ENCODE measurements around the gene HYAL4. TPM values are rescaled to one million over a fixed set of nuclear protein-coding genes. Genes with fewer than 3 reads are reported as not detected.

Gene HYAL4
- total and polyA plus RNA-seq, 2 donors (not counting 3 experiments of a cell fraction or from before 2014, with no cell fraction given): not detected

GRCh38 chr7:123871998-123872867, 27.3 kb downstream of the HYAL4 start:
- Histone ChIP-seq H3K27me3 (ENCODE audit: control insufficient read depth in 2 of 2, insufficient read depth in 2 of 2, low read length in 2 of 2) (no peaks in the 10 kb centered on the region), H3K9me1 (replicated peaks; ENCODE audit: control insufficient read depth, extremely low read depth, insufficient read depth, low read length) (no peaks in the 10 kb centered on the region), H3K27ac (ENCODE audit: insufficient read depth, low read depth, low read length) (no peak overlapping the region), H4K20me1 (replicated peaks; ENCODE audit: control insufficient read depth, extremely low read depth, insufficient read depth, low read length) (no peaks in the 10 kb centered on the region), H3K4me3 (replicated peaks in 1 of 3; ENCODE audit: insufficient read depth in 1 of 3, low read depth in 1 of 3, low read length in 3 of 3) (no peak overlapping the region), H3K36me3 (ENCODE audit: control insufficient read depth in 2 of 2, extremely low read depth in 1 of 2, insufficient read depth in 2 of 2, low read length in 2 of 2) (no peaks in the 10 kb centered on the region), H3K79me2 (ENCODE audit: control insufficient read depth, insufficient read depth, low read length) (no peaks in the 10 kb centered on the region), H3K9ac (replicated peaks; ENCODE audit: extremely low read depth, insufficient read depth, low read length) (no peak overlapping the region), H2AFZ (ENCODE audit: low read depth, low read length) (peak overlapping the region; percentile 59), H3K9me3 (replicated peaks; ENCODE audit: control insufficient read depth, insufficient read depth, low read length) (no peaks in the 10 kb centered on the region), H3K4me2 (ENCODE audit: insufficient read depth, low read length) (no peak overlapping the region), H3K4me1 (ENCODE audit: control insufficient read depth, extremely low read depth, insufficient read depth, low read length) (no peaks in the 10 kb centered on the region)
- BruUV-seq (replicated peaks): no TSS peak
- CTCF ChIA-PET: interaction anchor here (0.7 to 5.2 kb wide), 38 partner anchors 8 to 1779 kb away, joined by 3 to 124 read pairs (median 4); partner anchors contain the start of genes NDUFA5 and WASL
- POLR2A ChIA-PET: interaction anchor here (1.1 kb wide), 1 partner anchor 314 kb away, joined by 3 read pairs; the partner anchor contains the start of gene NDUFA5
- dilution Hi-C loops (cut with MboI; ENCODE audit: extremely low pct_ligation_motif_present, low sequenced_read_pairs): no loop called here
- TF ChIP-seq CTCF (IDR thresholded peaks at IDR 0.05; ENCODE audit: extremely low read depth in 1 of 2, insufficient read depth in 1 of 2, low read depth in 1 of 2, low read length in 2 of 2) (peak; percentile 53 to 67), MYC (IDR thresholded peaks at IDR 0.05; ENCODE audit: low read depth, low read length) (no peak)
- FAIRE-seq: peak; percentile 24
- DNase-seq (ENCODE audit: low read depth, low spot score): peak; percentile 74
- intact Hi-C loops (cut with micrococcal nuclease): loop anchor here (1.0 to 10.0 kb wide), 6 partner anchors 75 to 973 kb away; no protein-coding TSS in a partner anchor

- Histone ChIP-seq H3K79me2 (ENCODE audit: control insufficient read depth, insufficient read depth, low read length) (no peaks in the 10 kb centered on the region), H3K4me2 (ENCODE audit: insufficient read depth, low read length) (no peak overlapping the region), H3K27ac (ENCODE audit: insufficient read depth, low read depth, low read length) (no peak overlapping the region), H3K9ac (replicated peaks; ENCODE audit: extremely low read depth, insufficient read depth, low read length) (no peak overlapping the region), H3K9me1 (replicated peaks; ENCODE audit: control insufficient read depth, extremely low read depth, insufficient read depth, low read length) (no peaks in the 10 kb centered on the region), H4K20me1 (replicated peaks; ENCODE audit: control insufficient read depth, extremely low read depth, insufficient read depth, low read length) (no peaks in the 10 kb centered on the region), H3K27me3 (ENCODE audit: control insufficient read depth in 2 of 2, insufficient read depth in 2 of 2, low read length in 2 of 2) (no peaks in the 10 kb centered on the region), H3K4me3 (replicated peaks in 1 of 3; ENCODE audit: insufficient read depth in 1 of 3, low read depth in 1 of 3, low read length in 3 of 3) (no peak overlapping the region), H2AFZ (ENCODE audit: low read depth, low read length) (no peak overlapping the region), H3K9me3 (replicated peaks; ENCODE audit: control insufficient read depth, insufficient read depth, low read length) (no peaks in the 10 kb centered on the region), H3K4me1 (ENCODE audit: control insufficient read depth, extremely low read depth, insufficient read depth, low read length) (no peaks in the 10 kb centered on the region), H3K36me3 (ENCODE audit: control insufficient read depth in 2 of 2, extremely low read depth in 1 of 2, insufficient read depth in 2 of 2, low read length in 2 of 2) (no peaks in the 10 kb centered on the region)
- ChIA-PET POLR2A (no interaction called here), CTCF (interaction anchor here (1.0 to 5.2 kb wide), 23 partner anchors 8 to 1780 kb away, joined by 3 to 124 read pairs (median 7); partner anchors contain the start of gene WASL)
- intact Hi-C loops (cut with micrococcal nuclease): loop anchor here (1.0 to 10.0 kb wide), 6 partner anchors 76 to 972 kb away; no protein-coding TSS in a partner anchor
- no peak for TF ChIP-seq POLR2AphosphoS5 (IDR thresholded peaks at IDR 0.05; ENCODE audit: insufficient read depth, low read depth, low read length)
- TF ChIP-seq MYC (IDR thresholded peaks at IDR 0.05; ENCODE audit: low read depth, low read length): no peak
- no peak for TF ChIP-seq JUN (IDR thresholded peaks at IDR 0.05; ENCODE audit: borderline replicate concordance, insufficient read depth, insufficient read length, low read depth)
- no TSS peak for BruUV-seq (replicated peaks)
- FAIRE-seq: no peak
- DNase-seq (ENCODE audit: low read depth, low spot score): no peak
- dilution Hi-C loops (cut with MboI; ENCODE audit: extremely low pct_ligation_motif_present, low sequenced_read_pairs): no loop called here
Measured at GRCh38 chr7:123872908-123873307, 27.9 kb downstream of the HYAL4 start.

Measured in endothelial cell of umbilical vein (primary cell).